GM18519 (cell line): ENCODE measurements around the gene MUC6.

Source experiments
- ATAC-seq: cut with Tn5 transposase; IDR thresholded peaks from one replicate; pipeline ENCODE4 v1.9.1; 2021; ENCODE audit warnings: mild to moderate bottlenecking, moderate library complexity; ENCODE audit not compliant: unreplicated experiment, low FRiP score

MUC6 gene

GRCh38 chr11:995752-996420 is 40.6 kb downstream of the MUC6 start:
- ATAC-seq = no peak

- ATAC-seq = no peak
Observed at GRCh38 chr11:995044-995751, 41.3 kb downstream of the MUC6 start.

DNA sequence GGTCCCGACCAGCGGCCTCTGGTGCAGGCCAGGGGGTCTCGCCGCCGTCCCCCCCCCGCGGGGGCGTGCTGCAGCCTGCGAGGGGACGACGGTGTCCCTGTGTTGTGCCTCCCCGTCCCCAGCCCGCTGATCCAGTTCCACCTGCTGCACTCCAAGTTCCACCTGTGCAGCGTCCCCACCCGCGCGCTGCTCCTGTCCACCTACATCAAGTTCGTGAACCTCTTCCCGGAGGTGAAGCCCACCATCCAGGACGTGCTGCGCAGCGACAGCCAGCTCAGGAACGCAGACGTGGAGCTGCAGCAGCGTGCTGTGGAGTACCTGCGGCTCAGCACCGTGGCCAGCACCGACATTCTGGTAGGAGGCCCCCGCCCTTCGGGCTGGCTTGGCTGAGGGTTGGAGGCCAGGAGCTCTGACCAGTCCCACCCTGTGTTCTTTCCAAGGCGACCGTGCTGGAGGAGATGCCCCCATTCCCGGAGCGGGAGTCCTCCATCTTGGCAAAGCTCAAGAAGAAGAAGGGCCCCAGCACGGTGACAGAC is 42.8 kb downstream of the MUC6 start:
- no peak for ATAC-seq

DNA sequence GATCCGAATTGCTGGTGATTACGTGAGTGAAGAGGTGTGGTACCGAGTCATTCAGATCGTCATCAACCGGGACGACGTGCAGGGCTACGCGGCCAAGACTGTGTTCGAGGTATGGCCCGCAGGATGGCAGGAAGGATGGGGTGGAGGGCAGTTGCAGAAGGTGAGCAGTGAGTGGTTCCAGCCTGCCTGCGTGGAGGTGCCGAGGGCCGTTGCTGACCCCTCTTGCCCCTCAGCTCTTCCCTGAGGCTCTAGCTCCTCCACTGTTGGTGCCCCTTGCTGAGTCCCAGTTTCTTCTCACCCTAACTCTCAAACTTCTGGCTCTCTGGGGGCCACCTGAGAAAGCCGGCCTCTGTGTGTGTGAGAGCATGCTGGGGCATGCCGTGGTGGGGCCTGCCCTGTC is 43.9 kb downstream of the MUC6 start:
- no peak for ATAC-seq

GRCh38 chr11:991711-992307 is 44.7 kb downstream of the MUC6 start:
- no peak for ATAC-seq

- no peak for ATAC-seq
Observed at GRCh38 chr11:991034-991433, 45.5 kb downstream of the MUC6 start.

DNA sequence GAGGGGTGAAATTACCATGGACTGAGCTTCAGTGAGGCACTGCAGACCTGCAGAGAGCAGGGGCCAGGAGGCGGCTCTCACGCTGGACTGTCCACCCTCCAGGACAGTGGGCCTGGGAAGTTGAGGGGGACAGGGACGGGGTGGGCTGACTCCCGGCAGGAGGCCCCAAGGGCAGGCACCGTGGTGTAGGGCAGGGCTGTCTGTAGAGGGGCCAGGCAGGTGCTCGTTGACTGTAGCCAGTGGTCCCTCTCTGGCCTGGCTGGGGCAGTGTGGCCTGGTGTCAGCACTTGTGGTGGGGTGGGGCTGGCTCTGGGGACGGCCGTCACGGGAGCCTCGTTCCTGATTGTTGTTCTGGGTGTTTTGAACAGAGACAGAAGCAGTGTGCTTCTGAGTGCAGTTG is 46.4 kb downstream of the MUC6 start:
- ATAC-seq = no peak

GRCh38 chr11:987671-988070 is 48.8 kb downstream of the MUC6 start:
- ATAC-seq = no peak

GRCh38 chr11:986952-987305 is 49.6 kb downstream of the MUC6 start:
- no peak for ATAC-seq

GRCh38 chr11:986270-986951 is 50.1 kb downstream of the MUC6 start:
- no peak for ATAC-seq

GRCh38 chr11:985848-986247 is 50.7 kb downstream of the MUC6 start:
- no peak for ATAC-seq

DNA sequence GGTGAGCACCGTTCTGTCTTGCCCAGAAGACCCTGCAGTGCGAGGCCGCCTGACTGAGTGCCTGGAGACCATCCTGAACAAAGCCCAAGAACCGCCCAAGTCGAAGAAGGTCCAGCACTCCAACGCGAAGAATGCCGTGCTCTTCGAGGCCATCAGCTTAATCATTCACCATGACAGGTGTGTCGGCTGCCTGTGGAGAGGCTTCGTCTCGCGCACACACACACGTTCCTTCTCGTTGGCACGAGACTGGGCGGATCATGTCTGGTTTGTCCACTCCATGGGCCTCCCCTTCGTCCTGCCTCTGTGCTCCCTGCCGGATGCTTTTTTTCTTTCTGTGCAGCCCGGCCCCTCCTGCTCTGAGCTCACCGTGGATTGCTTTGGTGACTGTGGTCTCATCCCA is 51.1 kb downstream of the MUC6 start:
- no peak for ATAC-seq

DNA sequence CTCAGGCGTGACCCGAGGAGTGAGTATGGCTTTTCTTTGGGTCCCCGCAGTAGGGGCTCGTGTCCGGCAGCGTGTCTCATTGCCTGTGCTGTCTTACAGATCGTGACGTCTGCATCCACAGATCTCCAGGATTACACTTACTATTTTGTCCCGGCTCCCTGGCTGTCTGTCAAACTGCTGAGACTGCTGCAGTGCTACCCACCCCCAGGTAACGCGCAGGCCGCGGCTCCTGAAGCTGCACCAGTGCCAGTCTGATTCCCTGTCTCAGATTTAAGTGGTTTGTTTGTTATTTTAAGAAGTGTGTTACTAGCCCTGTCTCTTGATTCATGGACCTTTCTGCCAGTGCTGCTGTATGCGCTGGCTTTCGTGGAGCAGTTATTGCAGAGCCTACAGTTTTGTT is 52.0 kb downstream of the MUC6 start:
- ATAC-seq = no peak

DNA sequence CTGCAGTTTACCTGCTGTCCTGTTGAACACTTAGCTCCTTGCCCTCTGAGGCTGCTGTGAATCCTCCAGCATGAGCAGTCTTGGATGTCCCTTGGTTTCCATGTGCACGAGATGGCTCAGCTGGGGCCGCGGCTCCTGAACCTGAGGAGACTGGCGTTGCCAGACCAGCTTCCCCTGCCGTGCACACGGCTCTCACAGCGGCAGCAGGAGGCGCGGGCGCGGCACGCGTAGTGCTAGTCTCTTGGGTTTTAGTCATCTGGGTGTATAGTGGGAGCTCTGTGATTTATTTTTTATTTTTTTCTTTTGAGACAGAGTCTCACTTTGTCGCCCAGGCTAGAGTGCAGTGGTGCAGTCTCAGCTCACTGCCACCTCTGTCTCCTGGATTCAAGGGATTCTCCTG is 54.8 kb downstream of the MUC6 start:
- no peak for ATAC-seq

DNA sequence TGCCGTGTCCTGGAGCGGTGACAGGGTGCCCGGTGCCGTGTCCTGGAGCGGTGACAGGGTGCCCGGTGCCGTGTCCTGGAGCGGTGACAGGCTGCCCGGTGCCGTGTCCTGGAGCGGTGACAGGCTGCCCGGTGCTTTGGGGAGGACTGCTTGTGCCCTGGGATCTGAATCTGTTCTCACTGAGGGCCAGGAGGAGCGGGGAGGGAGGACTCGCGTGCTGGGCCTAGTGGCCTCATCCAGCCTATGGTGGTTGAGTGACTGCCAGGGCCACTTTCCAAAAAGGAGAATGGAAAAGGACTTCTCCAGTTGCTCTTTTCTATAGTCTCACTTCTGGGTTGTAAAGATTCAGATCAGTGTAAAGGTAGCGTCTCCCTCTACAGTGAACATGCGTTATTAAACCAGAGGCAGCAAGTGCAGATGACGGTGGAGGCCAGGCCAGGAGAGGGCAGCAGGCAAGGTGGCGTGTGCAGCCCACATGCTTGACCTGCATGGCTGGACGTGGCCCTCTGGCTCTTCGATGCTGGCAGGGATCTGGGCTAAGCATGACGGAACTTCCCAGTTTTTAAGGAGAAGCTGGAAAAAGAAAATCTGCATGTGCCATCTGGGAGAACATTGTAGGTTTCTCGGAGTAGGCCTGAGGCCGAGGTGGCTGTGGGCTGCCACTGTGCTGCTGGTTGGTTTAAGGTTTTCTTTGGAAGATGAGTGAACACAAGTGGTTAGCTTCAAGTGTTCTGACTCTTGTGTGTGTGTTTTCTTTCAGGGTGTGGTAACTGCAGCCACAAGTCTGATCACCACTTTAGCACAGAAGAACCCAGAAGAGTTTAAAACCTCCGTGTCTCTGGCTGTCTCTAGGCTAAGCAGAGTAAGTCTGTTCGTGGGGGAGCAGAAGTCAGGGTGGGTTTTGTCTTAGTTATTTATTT is 55.8 kb downstream of the MUC6 start:
- no peak for ATAC-seq

DNA sequence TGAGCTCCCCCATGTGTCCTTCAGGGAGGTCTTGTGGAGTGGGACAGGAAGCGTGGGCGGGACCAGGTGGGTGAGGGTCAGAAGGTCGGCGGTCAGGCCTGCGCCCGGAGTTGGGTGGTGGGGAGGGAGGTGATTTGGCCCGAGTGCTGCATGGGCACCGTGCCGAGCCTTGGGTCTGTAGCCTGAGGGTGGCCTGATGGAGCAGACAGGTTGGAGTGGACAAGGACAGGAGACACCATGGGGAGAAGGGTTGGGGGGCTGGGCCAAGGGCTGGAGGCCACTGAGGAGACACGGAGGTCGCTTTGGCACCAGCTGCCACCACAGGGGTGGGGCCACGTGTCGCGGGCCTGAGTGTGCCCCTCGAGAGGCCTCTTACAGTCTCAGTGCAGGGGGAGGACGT is 57.7 kb downstream of the MUC6 start:
- ATAC-seq = no peak

DNA sequence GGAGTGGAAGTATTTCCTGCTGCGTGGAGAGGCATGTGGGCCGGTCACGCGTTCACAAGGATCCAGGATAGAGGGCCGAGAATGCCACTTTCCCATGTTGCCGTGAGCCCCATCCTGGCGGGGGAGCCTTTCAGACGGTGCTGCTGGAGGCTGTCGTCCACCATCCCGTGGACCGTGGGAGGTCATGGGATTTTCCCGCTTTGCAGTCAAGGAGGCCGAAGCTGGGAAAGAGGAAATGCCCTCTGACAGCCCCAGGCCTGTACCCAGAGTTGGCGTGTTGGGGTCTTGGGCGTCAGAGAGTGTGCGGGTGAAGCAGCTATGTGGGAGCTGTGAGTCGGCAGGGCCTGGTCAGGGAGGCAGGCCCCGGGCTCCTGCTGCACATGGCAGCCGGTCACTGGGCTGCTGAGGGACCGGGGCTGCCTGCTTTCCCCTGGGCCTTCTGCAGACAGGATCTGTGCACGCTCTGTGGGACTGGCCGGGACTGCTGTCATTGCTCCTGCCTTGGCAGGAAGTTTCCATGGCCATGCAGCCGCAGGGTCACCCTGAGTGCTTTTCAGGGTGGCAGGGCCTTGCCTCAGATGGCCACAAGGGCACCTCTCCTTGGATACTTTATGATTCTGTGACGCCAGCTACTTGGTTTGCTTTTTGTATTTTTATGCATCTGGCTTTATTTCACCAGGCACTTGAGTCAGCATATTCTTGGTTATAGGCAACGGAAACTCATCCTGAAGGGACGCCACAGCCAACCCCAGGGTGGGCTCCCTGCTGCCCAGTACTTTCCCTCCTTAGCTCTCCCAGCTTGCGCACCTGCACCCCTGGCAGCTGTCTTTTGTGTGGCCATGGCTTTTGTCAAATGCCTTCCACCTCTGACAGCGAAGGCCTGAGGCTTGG is 58.4 kb downstream of the MUC6 start:
- no peak for ATAC-seq

- no peak for ATAC-seq
Observed at GRCh38 chr11:976431-977160, 59.9 kb downstream of the MUC6 start.

DNA sequence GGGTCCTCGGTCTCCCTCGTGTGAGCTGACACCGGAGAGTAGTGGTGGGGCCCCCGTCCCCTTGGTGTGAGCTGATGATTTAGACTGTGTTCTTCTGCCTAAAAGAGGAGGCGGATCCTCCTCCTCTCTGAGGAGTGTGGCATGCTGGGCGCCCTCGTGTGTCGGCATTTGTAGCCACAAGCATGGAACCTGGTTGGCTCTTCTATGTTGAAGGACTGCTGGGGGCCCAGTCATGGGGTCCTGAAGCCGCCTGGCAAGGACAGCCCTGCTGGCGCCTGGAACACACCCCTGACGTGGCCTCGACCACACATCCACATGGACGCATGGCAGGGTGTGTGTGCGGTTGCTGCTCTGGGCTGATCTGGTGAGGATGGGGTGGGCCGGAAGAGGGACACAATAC is 60.7 kb downstream of the MUC6 start:
- ATAC-seq = no peak
